ENCODE data around the gene IFT122. TPM values are rescaled to one million over a fixed set of nuclear protein-coding genes. Genes with fewer than 3 reads are reported as not detected.

The IFT122 gene
- total RNA-seq, 5 donors from 2014 or later (not counting 1 experiment from before 2014, with no cell fraction given) = 15.0 to 23.9 (median 18.1) TPM

DNA sequence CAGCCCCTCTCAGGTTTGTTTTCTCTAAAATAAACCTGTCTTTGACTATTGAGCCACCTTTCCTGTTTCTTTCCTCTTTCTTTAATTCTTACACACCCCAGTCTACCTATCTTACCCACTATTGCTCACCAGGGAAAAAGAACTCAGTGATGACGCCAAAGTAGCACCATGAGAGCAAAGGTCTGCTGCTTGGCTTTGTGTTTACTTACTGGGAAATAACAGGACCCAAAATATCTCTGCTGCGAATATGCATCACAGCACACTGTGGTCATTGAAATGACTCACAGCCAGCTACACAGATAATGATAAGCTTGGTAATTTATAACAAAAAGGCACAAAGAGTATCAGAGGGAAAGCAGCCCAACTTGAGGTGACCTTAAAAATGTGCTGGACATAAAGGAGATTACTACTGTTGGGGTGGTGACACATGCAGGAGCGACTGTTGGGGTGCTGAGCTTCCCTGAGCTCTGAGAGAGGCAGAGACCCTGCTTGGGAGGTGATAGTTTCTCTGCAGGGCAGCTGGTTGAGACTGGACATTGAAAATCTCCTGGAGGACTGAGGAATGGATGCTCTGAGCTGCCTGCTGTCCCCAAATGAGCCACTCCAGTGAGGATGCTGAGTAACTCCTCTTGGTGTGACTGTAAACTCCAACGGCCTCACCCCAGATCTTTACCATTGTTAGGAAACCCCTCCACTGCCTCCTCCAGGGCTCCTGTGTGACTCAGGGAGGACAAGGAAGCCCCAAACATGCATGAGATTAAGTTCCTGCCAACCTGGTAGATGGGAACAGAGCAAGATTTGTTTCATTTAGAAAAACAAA, 26.1 kb upstream of the IFT122 start:
- WGBS (ENCODE audit: insufficient coverage) = 63% methylated on average over 1 of the region's 4 CpGs
- H3K9me3 Mint-ChIP-seq = no peaks in the 10 kb centered on the region
- DNase-seq (no peak), ATAC-seq (replicated peaks in 1 of 4) (no peak)
- CTCF ChIA-PET = interaction anchor here in 1 of 2 donors (0.6 kb wide), 1 partner anchor 415 kb away, joined by 6 read pairs; no protein-coding TSS in a partner anchor
- Histone ChIP-seq H3K9me3 (no peaks in the 10 kb centered on the region), H3K36me3 (ENCODE audit: control insufficient read depth in 2 of 2, extremely low read depth in 1 of 2, insufficient read depth in 1 of 2, low read length in 1 of 2) (no peaks in the 10 kb centered on the region), H3K4me3 (ENCODE audit: control insufficient read depth in 1 of 2, extremely low read depth in 1 of 2, low read length in 1 of 2) (no peak overlapping the region), H3K4me1 (ENCODE audit: control insufficient read depth in 1 of 2, extremely low read depth in 1 of 2, insufficient read depth in 2 of 2, low read length in 2 of 2) (no peaks in the 10 kb centered on the region), H3K27me3 (replicated peaks in 1 of 2; ENCODE audit: control insufficient read depth in 2 of 2, extremely low read depth in 1 of 2, insufficient read depth in 2 of 2, low read length in 1 of 2) (peaks cover 0 to 11% of the 10 kb centered on the region in 2 experiments), H3K27ac (ENCODE audit: low read length) (no peak overlapping the region)
- H3K36me3 Mint-ChIP-seq = no peaks in the 10 kb centered on the region
- H3K27ac Mint-ChIP-seq = no peak overlapping the region
- peaks cover 0 to 7% of the 10 kb centered on the region in 2 donors for H3K27me3 Mint-ChIP-seq
- no peak overlapping the region for H3K4me3 Mint-ChIP-seq
- POLR2A ChIA-PET = interaction anchor here in 1 of 2 donors (1.0 kb wide), 1 partner anchor 26 kb away, joined by 3 read pairs; the partner anchor contains the start of gene MBD4
- no peaks in the 10 kb centered on the region for H3K4me1 Mint-ChIP-seq

GRCh38 chr3:129415378-129415777, 24.6 kb upstream of the IFT122 start:
- no peak for ATAC-seq (replicated peaks in 1 of 4)
- Mint-ChIP-seq H3K36me3 (no peaks in the 10 kb centered on the region), H3K4me3 (no peak overlapping the region), H3K27ac (no peak overlapping the region), H3K9me3 (no peaks in the 10 kb centered on the region), H3K4me1 (no peaks in the 10 kb centered on the region), H3K27me3 (peaks cover 0 to 7% of the 10 kb centered on the region in 2 donors)
- H3K27ac ChIP-seq (ENCODE audit: low read length) = no peak overlapping the region
- no peak overlapping the region for H3K4me3 ChIP-seq (ENCODE audit: control insufficient read depth in 1 of 2, extremely low read depth in 1 of 2, low read length in 1 of 2)
- CTCF ChIA-PET = no interaction called here
- POLR2A ChIA-PET = no interaction called here
- no peaks in the 10 kb centered on the region for H3K9me3 ChIP-seq
- no peaks in the 10 kb centered on the region for H3K36me3 ChIP-seq (ENCODE audit: control insufficient read depth in 2 of 2, extremely low read depth in 1 of 2, insufficient read depth in 1 of 2, low read length in 1 of 2)
- WGBS (ENCODE audit: insufficient coverage) = 29% methylated on average over 2 of the region's 3 CpGs
- H3K27me3 ChIP-seq (replicated peaks in 1 of 2; ENCODE audit: control insufficient read depth in 2 of 2, extremely low read depth in 1 of 2, insufficient read depth in 2 of 2, low read length in 1 of 2) = peaks cover 0 to 11% of the 10 kb centered on the region in 2 experiments
- H3K4me1 ChIP-seq (ENCODE audit: control insufficient read depth in 1 of 2, extremely low read depth in 1 of 2, insufficient read depth in 2 of 2, low read length in 2 of 2) = no peaks in the 10 kb centered on the region
- DNase-seq = no peak

GRCh38 chr3:129415830-129416229, 24.2 kb upstream of the IFT122 start:
- Mint-ChIP-seq H3K27ac (no peak overlapping the region), H3K27me3 (peaks cover 0 to 7% of the 10 kb centered on the region in 2 donors), H3K4me1 (no peaks in the 10 kb centered on the region), H3K36me3 (peaks cover under 1% of the 10 kb centered on the region), H3K9me3 (no peaks in the 10 kb centered on the region), H3K4me3 (no peak overlapping the region)
- DNase-seq (no peak), ATAC-seq (replicated peaks in 1 of 4) (no peak)
- Histone ChIP-seq H3K4me1 (ENCODE audit: control insufficient read depth in 1 of 2, extremely low read depth in 1 of 2, insufficient read depth in 2 of 2, low read length in 2 of 2) (no peaks in the 10 kb centered on the region), H3K36me3 (ENCODE audit: control insufficient read depth in 2 of 2, extremely low read depth in 1 of 2, insufficient read depth in 1 of 2, low read length in 1 of 2) (no peaks in the 10 kb centered on the region), H3K4me3 (ENCODE audit: control insufficient read depth in 1 of 2, extremely low read depth in 1 of 2, low read length in 1 of 2) (no peak overlapping the region), H3K27me3 (replicated peaks in 1 of 2; ENCODE audit: control insufficient read depth in 2 of 2, extremely low read depth in 1 of 2, insufficient read depth in 2 of 2, low read length in 1 of 2) (peaks cover 0 to 11% of the 10 kb centered on the region in 2 experiments), H3K27ac (ENCODE audit: low read length) (no peak overlapping the region), H3K9me3 (no peaks in the 10 kb centered on the region)
- WGBS (ENCODE audit: insufficient coverage) = 93% methylated on average over 4 of the region's 6 CpGs
- POLR2A ChIA-PET = no interaction called here
- CTCF ChIA-PET = no interaction called here

- H3K4me1 ChIP-seq (ENCODE audit: control insufficient read depth in 1 of 2, extremely low read depth in 1 of 2, insufficient read depth in 2 of 2, low read length in 2 of 2) = no peaks in the 10 kb centered on the region
- no peaks in the 10 kb centered on the region for H3K36me3 ChIP-seq (ENCODE audit: control insufficient read depth in 2 of 2, extremely low read depth in 1 of 2, insufficient read depth in 1 of 2, low read length in 1 of 2)
- H3K27me3 ChIP-seq (replicated peaks in 1 of 2; ENCODE audit: control insufficient read depth in 2 of 2, extremely low read depth in 1 of 2, insufficient read depth in 2 of 2, low read length in 1 of 2) = peaks cover 0 to 6% of the 10 kb centered on the region in 2 experiments
- CTCF ChIA-PET = no interaction called here
- DNase-seq (no peak), ATAC-seq (replicated peaks in 1 of 4) (no peak)
- Mint-ChIP-seq H3K36me3 (peaks cover 5% of the 10 kb centered on the region), H3K27ac (no peak overlapping the region), H3K4me3 (no peak overlapping the region), H3K4me1 (no peaks in the 10 kb centered on the region), H3K9me3 (no peaks in the 10 kb centered on the region), H3K27me3 (peaks cover 0 to 7% of the 10 kb centered on the region in 2 donors)
- no peak overlapping the region for H3K27ac ChIP-seq (ENCODE audit: low read length)
- no peak overlapping the region for H3K4me3 ChIP-seq (ENCODE audit: control insufficient read depth in 1 of 2, extremely low read depth in 1 of 2, low read length in 1 of 2)
- POLR2A ChIA-PET = no interaction called here
- H3K9me3 ChIP-seq = no peaks in the 10 kb centered on the region
- no CpG with 5 or more reads among the region's 4 CpGs for WGBS (ENCODE audit: insufficient coverage)
Observed at GRCh38 chr3:129416415-129416814, 23.6 kb upstream of the IFT122 start.

DNA sequence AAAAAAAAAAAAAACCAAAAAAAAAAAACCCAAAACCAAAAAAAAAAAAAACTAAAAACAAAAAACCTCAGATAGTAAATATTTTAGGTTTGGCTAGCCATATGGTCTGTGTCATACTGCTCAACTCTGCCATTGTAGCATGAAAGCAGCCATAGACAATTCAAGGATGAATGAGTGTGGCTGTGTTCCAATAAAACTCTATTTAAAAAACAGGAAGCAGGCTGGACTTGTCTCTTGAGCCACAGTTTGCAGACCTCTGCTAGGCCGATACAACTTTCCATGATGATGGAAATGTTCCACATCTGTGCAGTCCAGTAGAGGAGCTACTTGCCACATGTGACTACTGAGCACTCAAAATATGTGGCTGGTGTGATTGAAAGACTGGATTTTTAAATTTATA, 22.7 kb upstream of the IFT122 start:
- WGBS (ENCODE audit: insufficient coverage) = no CpG with 5 or more reads among the region's 1 CpG
- Histone ChIP-seq H3K27ac (ENCODE audit: low read length) (no peak overlapping the region), H3K9me3 (no peaks in the 10 kb centered on the region), H3K27me3 (replicated peaks in 1 of 2; ENCODE audit: control insufficient read depth in 2 of 2, extremely low read depth in 1 of 2, insufficient read depth in 2 of 2, low read length in 1 of 2) (peaks cover 0 to 4% of the 10 kb centered on the region in 2 experiments), H3K4me1 (ENCODE audit: control insufficient read depth in 1 of 2, extremely low read depth in 1 of 2, insufficient read depth in 2 of 2, low read length in 2 of 2) (no peaks in the 10 kb centered on the region), H3K36me3 (ENCODE audit: control insufficient read depth in 2 of 2, extremely low read depth in 1 of 2, insufficient read depth in 1 of 2, low read length in 1 of 2) (no peaks in the 10 kb centered on the region), H3K4me3 (ENCODE audit: control insufficient read depth in 1 of 2, extremely low read depth in 1 of 2, low read length in 1 of 2) (no peak overlapping the region)
- DNase-seq = no peak
- H3K4me3 Mint-ChIP-seq = no peak overlapping the region
- CTCF ChIA-PET = no interaction called here
- H3K27me3 Mint-ChIP-seq = peaks cover 0 to 7% of the 10 kb centered on the region in 2 donors
- no peaks in the 10 kb centered on the region for H3K9me3 Mint-ChIP-seq
- no peak overlapping the region for H3K27ac Mint-ChIP-seq
- no peaks in the 10 kb centered on the region for H3K4me1 Mint-ChIP-seq
- POLR2A ChIA-PET = interaction anchor here in 1 of 2 donors (0.6 kb wide), 1 partner anchor 811 kb away, joined by 3 read pairs; no protein-coding TSS in a partner anchor
- peaks cover 5% of the 10 kb centered on the region for H3K36me3 Mint-ChIP-seq
- ATAC-seq (replicated peaks in 1 of 4) = no peak

- H3K27me3 ChIP-seq (replicated peaks in 1 of 2; ENCODE audit: control insufficient read depth in 2 of 2, extremely low read depth in 1 of 2, insufficient read depth in 2 of 2, low read length in 1 of 2) = no peaks in the 10 kb centered on the region
- 85% methylated on average over 10 of the region's 14 CpGs for WGBS (ENCODE audit: insufficient coverage)
Observed at GRCh38 chr3:129418041-129418973, 21.7 kb upstream of the IFT122 start.

More at GRCh38 chr3:129418041-129418973, 21.7 kb upstream of the IFT122 start:
- no peaks in the 10 kb centered on the region for H3K36me3 ChIP-seq (ENCODE audit: control insufficient read depth in 2 of 2, extremely low read depth in 1 of 2, insufficient read depth in 1 of 2, low read length in 1 of 2)
- Mint-ChIP-seq H3K4me3 (no peak overlapping the region), H3K27ac (no peak overlapping the region), H3K9me3 (no peaks in the 10 kb centered on the region), H3K4me1 (no peaks in the 10 kb centered on the region), H3K27me3 (no peaks in the 10 kb centered on the region), H3K36me3 (peaks cover 5% of the 10 kb centered on the region)
- H3K4me3 ChIP-seq (ENCODE audit: control insufficient read depth in 1 of 2, extremely low read depth in 1 of 2, low read length in 1 of 2) = no peak overlapping the region
- ChIA-PET CTCF (interaction anchor here in 1 of 2 donors (0.5 kb wide), 1 partner anchor 22 kb away, joined by 5 read pairs; no protein-coding TSS in a partner anchor), POLR2A (interaction anchor here in 1 of 2 donors (0.6 kb wide), 1 partner anchor 812 kb away, joined by 3 read pairs; no protein-coding TSS in a partner anchor)
- H3K4me1 ChIP-seq (ENCODE audit: control insufficient read depth in 1 of 2, extremely low read depth in 1 of 2, insufficient read depth in 2 of 2, low read length in 2 of 2) = no peaks in the 10 kb centered on the region
- H3K9me3 ChIP-seq = no peaks in the 10 kb centered on the region
- no peak overlapping the region for H3K27ac ChIP-seq (ENCODE audit: low read length)
- ATAC-seq (replicated peaks in 1 of 4) (no peak), DNase-seq (no peak)

Data from T-cell (primary cell).